ENCODE results near the gene KCNC4.

DNA sequence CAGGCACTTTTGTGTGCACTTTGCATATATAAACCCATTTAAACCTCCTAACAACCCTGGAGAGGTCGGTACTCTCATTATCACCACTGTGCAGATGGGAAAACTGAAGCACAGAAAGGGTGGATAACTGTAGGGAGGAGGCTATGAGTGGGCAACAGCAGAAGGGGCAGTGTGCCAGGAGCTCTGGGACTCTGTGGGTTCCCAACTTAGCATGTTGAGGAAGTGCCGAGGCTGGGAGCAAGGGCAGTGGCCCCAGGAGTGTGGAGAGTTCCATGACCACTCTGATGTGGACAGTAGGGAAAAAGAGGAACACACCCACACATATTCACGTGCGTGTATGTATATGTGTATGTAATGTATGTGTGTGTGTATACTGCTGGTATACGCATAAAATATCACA is 25.7 kb upstream of the KCNC4 start:
- TF ChIP-seq CTCF (IDR thresholded peaks at IDR 0.05) (no peak), POLR2A (IDR thresholded peaks at IDR 0.05; ENCODE audit: low read depth) (no peak), EP300 (IDR thresholded peaks at IDR 0.05) (no peak), POLR2AphosphoS5 (IDR thresholded peaks at IDR 0.05) (no peak)
